ENCODE data around the gene MYRIP. TPM values are rescaled to one million over a fixed set of nuclear protein-coding genes. Genes with fewer than 3 reads are reported as not detected.

The MYRIP gene
- total and polyA plus RNA-seq, 10 of the 15 experiments (the other 5 are each of a cell fraction or from before 2014, with no cell fraction given) = 0.03 to 0.08 (median 0.04) TPM; not detected in 6

GRCh38 chr3:40104441-40104840 lies 295.0 kb downstream of the MYRIP start (continued):
- no peak for TF ChIP-seq E4F1 (IDR thresholded peaks at IDR 0.05; ENCODE audit: borderline replicate concordance, partially characterized antibody)
- no peak for TF ChIP-seq POLR2A (IDR thresholded peaks at IDR 0.05; ENCODE audit: low read depth, low read length)

GRCh38 chr3:40108643-40109042 lies 299.2 kb downstream of the MYRIP start:
- 33% methylated on average over 1 of the region's 1 CpG for WGBS (ENCODE audit: insufficient coverage, insufficient replicate concordance, low lambda C conversion rate, missing lambda C conversion rate)
- CTCF ChIA-PET = no interaction called here
- SMC1A ChIA-PET (ENCODE audit: uncharacterized antibody, unreplicated experiment) = no interaction called here
- Histone ChIP-seq H4K20me1 (ENCODE audit: control insufficient read depth, insufficient read depth) (no peaks in the 10 kb centered on the region), H3K4me1 (ENCODE audit: control insufficient read depth, insufficient read depth, low read length) (no peaks in the 10 kb centered on the region), H2AFZ (ENCODE audit: control insufficient read depth, low read depth, low read length) (no peak overlapping the region), H3K9ac (ENCODE audit: control insufficient read depth, insufficient read depth, low read length) (no peak overlapping the region), H3K4me3 (no peak overlapping the region), H3K27ac (ENCODE audit: control insufficient read depth, insufficient read depth) (no peak overlapping the region), H3K9me3 (replicated peaks; ENCODE audit: control insufficient read depth, insufficient read depth, low read length) (no peaks in the 10 kb centered on the region), H3K36me3 (ENCODE audit: control insufficient read depth in 2 of 2, insufficient read depth in 2 of 2, low read length in 1 of 2) (no peaks in the 10 kb centered on the region), H3K4me2 (ENCODE audit: control insufficient read depth, insufficient read depth) (no peak overlapping the region), H3K79me2 (ENCODE audit: control insufficient read depth, insufficient read depth, low read length) (no peaks in the 10 kb centered on the region), H3K27me3 (replicated peaks in 1 of 2; ENCODE audit: control insufficient read depth in 2 of 2, insufficient read depth in 2 of 2, low read length in 1 of 2) (no peaks in the 10 kb centered on the region)
- POLR2A ChIA-PET = no interaction called here
- ATAC-seq (no peak), DNase-seq (ENCODE audit: low read depth, low spot score) (no peak), FAIRE-seq (no peak)
- intact Hi-C loops (cut with micrococcal nuclease; ENCODE audit: unreplicated experiment) (no loop called here), in situ Hi-C loops (cut with MboI) (no loop called here)
- TF ChIP-seq MTA2 (IDR thresholded peaks at IDR 0.05; ENCODE audit: low read depth) = no peak
- TF ChIP-seq NKRF (conservative IDR thresholded peaks at IDR 0.05) = no peak
- no peak for TF ChIP-seq KAT2A (conservative IDR thresholded peaks at IDR 0.05; ENCODE audit: control insufficient read depth, low read depth, low read length)
- no peak for TF ChIP-seq ZBTB40 (IDR thresholded peaks at IDR 0.05; ENCODE audit: borderline replicate concordance)
- BruUV-seq (replicated peaks) = no TSS peak
- RAD21 ChIA-PET (ENCODE audit: unreplicated experiment) = no interaction called here

Measured in GM12878 (cell line).